Cardiac fibroblast (primary cell): ENCODE measurements around the gene MBNL1.
A peak's percentile ranks its signal among the peaks of the same experiment; 100 is the strongest.
"Not testable (repeated sequence)": the region's sequence is repeated elsewhere in the genome, so short reads cannot be mapped to it uniquely, and the experiment has no call there.

Experiments
- DNase-seq, 2 donors: peaks; one replicate each; pipeline versions ENCODE4 v3.0.0 to v3.0.0-alpha.2; 2010; ENCODE audit warnings: low read depth in 2 of 2
- H3K4me3 ChIP-seq, 2 donors: replicated peaks in 1 of 2; 1 replicate in 1 of 2; 2 replicates in 1 of 2; pipeline ENCODE4 v1.5.1; 2011; ENCODE audit warnings: low read depth in 2 of 2, low read length in 2 of 2, mild to moderate bottlenecking in 2 of 2, moderate library complexity in 1 of 2
- TF ChIP-seq, protein P1 (sequence below): IDR thresholded peaks from one replicate; pipeline ENCODE4 v1.5.1; 2011; ENCODE audit warnings: low read depth, mild to moderate bottlenecking, low read length, inconsistent platforms

MBNL1 gene

DNA sequence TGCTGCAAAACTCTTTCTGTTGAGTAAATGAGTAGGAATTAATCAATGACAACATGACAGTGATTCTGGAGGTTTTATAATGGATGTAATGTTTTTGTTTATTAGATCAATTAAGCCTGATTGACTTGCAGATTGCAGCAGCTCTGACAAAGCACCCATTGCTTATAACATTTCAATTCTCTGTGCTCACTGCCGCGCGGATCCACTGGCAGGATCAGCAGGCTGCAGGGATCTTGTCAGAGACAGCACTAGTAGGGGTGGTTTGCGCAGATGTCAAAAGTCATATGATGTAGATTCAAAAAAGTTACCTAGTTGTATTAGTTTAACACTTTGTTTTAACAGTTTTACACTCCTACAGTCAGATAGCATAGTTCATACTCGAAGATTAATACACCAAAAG is 93.4 kb downstream of the MBNL1 start:
- no peak overlapping the region for H3K4me3 ChIP-seq
- TF ChIP-seq, protein P1, sequence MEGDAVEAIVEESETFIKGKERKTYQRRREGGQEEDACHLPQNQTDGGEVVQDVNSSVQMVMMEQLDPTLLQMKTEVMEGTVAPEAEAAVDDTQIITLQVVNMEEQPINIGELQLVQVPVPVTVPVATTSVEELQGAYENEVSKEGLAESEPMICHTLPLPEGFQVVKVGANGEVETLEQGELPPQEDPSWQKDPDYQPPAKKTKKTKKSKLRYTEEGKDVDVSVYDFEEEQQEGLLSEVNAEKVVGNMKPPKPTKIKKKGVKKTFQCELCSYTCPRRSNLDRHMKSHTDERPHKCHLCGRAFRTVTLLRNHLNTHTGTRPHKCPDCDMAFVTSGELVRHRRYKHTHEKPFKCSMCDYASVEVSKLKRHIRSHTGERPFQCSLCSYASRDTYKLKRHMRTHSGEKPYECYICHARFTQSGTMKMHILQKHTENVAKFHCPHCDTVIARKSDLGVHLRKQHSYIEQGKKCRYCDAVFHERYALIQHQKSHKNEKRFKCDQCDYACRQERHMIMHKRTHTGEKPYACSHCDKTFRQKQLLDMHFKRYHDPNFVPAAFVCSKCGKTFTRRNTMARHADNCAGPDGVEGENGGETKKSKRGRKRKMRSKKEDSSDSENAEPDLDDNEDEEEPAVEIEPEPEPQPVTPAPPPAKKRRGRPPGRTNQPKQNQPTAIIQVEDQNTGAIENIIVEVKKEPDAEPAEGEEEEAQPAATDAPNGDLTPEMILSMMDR, result no peak
- DNase-seq, result no peak

DNA sequence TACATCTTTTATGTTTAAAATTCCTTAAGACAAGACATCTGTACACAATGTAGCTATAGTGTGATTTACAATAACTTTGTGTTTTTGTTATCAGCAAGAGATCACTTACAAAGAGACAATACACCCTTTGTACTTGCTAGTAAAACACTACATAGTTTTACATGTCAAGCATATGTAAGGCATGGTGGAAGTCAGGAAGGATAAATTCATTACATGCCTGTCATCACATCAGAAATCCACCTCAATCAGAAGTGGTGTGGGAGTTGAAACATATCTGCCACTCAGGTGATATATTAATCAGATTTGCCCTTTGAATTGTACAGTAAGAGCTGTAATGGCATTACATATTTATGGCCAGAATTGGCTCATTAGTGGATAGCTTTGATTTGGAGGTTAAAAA is 95.5 kb downstream of the MBNL1 start:
- DNase-seq, result no peak
- H3K4me3 ChIP-seq, result no peak overlapping the region
- TF ChIP-seq, protein P1, result no peak

GRCh38 chr3:152365126-152365525 is 96.4 kb downstream of the MBNL1 start:
- DNase-seq, result no peak
- H3K4me3 ChIP-seq, result no peak overlapping the region
- TF ChIP-seq, protein P1, result no peak

GRCh38 chr3:152365766-152366593 is 97.3 kb downstream of the MBNL1 start:
- H3K4me3 ChIP-seq, result no peak overlapping the region
- peak in 1 of 2 donors; percentile 44 for DNase-seq
- TF ChIP-seq, protein P1, result no peak

DNA sequence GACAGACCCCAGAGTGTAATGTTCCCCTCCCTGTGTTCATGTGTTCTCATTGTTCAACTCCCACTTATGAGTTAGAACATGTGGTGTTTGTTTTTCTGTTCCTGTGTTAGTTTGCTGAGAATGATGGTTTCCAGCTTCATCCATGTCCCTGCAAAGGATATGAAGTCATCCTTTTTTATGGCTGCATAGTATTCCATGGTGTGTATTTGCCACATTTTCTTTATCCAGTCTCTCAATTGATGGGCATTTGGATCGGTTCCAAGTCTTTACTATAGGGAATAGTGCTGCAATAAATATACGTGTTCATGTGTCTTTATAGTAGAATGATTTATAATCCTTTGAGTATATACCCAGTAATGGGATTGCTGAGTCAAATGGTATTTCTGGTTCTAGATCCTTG is 98.5 kb downstream of the MBNL1 start:
- DNase-seq, H3K4me3 ChIP-seq: not testable (repeated sequence)

GRCh38 chr3:152372633-152373032 is 103.9 kb downstream of the MBNL1 start:
- DNase-seq, H3K4me3 ChIP-seq: not testable (repeated sequence)

DNA sequence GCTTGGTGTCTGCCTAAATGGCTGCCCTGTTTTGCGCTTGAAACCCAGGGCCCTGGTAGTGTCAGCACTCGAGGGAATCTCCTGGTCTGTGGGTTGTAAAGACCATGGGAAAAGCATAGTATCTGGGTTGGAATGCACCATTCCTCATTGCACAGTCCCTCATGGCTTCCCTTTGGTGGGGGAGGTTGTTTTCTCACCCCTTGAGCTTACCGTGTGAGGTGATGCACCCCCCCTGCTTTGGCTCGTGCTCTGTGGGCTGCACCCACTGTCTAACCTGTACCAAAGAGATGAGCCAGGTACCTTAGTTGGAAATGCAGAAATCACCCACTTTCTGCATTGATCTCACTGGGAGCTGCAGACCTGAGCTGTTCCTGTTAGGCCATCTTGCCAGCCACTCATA is 104.7 kb downstream of the MBNL1 start:
- no peak overlapping the region for H3K4me3 ChIP-seq
- TF ChIP-seq, protein P1, result no peak
- DNase-seq, result no peak
